Body of pancreas (tissue), 4 donors: Measurements from ENCODE around the gene ARRB1. TPM values are rescaled to one million over a fixed set of nuclear protein-coding genes. Genes with fewer than 3 reads are reported as not detected.
A peak's percentile ranks its signal among the peaks of the same experiment; 100 is the strongest.
"Not testable (repeated sequence)": the region's sequence is repeated elsewhere in the genome, so short reads cannot be mapped to it uniquely, and the experiment has no call there.

ENCODE experiments used
- ATAC-seq: fragments of 150-250 bp; one replicate; pipeline ENCODE4 v1.9.1; 2016
- DNase-seq, 4 donors: peaks; one replicate each; pipeline ENCODE4 v3.0.0-alpha.2; 2019
- H3K27ac ChIP-seq, 4 donors: fragments of 200-600 bp; sonication (generic); 1 replicate in 3 of 4; 2 replicates in 1 of 4; pipeline versions ENCODE4 v1.5.1 to v1.6.1; 2016 to 2019; ENCODE audit warnings: mild to moderate bottlenecking in 1 of 4, mixed read lengths in 1 of 4, moderate library complexity in 1 of 4
- H3K27me3 ChIP-seq, 2 donors: fragments of 200-600 bp; sonication (generic); one replicate each; pipeline ENCODE4 v1.6.0; 2016; ENCODE audit warnings: mild to moderate bottlenecking in 1 of 2
- H3K36me3 ChIP-seq, 2 donors: fragments of 200-600 bp; sonication (generic); replicated peaks in 1 of 2; 2 replicates each; pipeline ENCODE4 v1.5.1; 2016; ENCODE audit warnings: low read depth in 2 of 2; ENCODE audit not compliant: insufficient read depth in 1 of 2
- H3K4me1 ChIP-seq: fragments of 200-600 bp; sonication (generic); one replicate; pipeline ENCODE4 v1.6.0; 2016
- H3K4me3 ChIP-seq, 2 donors: fragments of 200-600 bp; sonication (generic); 1 replicate in 1 of 2; 2 replicates in 1 of 2; pipeline ENCODE4 v1.5.1; 2016 to 2019
- H3K9me3 ChIP-seq, 3 donors: fragments of 200-600 bp; sonication (generic); 1 replicate in 2 of 3; 2 replicates in 1 of 3; pipeline ENCODE4 v1.5.1; 2016
- POLR2A ChIP-seq, 3 donors: fragments of 450-650 bp; IDR thresholded peaks; one replicate each; pipeline ENCODE4 v1.6.1; 2016; ENCODE audit warnings: antibody characterized with exemption in 3 of 3, mild to moderate bottlenecking in 2 of 3
- WGBS, 2 donors: methylation state at CpG; one replicate each; pipeline ENCODE4 v1.1.5; 2017; 5-methylcytosine and 5-hydroxymethylcytosine counted together
- intact Hi-C: fragments of 100-400 bp; cut with DNase I; formaldehyde crosslinking; loops from one replicate; pipeline ENCODE4 v1.15.1; 2023
- total RNA-seq, 2 donors: library from RNA; depleted of rRNA; stranded (reverse); fragments of >200 nt; gene quantifications; one replicate each; pipeline ENCODE4 v1.1.0, GENCODE V29; 2016
- TF ChIP-seq, protein P1 (sequence below), 7 experiments: fragments of 450-650 bp in 4 of 7; fragments of 200-600 bp in 3 of 7; sonication (generic) in 3 of 7; IDR thresholded peaks; one replicate each; pipeline ENCODE4 v1.5.1; 2016 to 2019; ENCODE audit warnings: antibody characterized with exemption in 7 of 7

Gene ARRB1
- total RNA-seq, 2 donors from 2014 or later, result 41.0 to 54.1 TPM

DNA sequence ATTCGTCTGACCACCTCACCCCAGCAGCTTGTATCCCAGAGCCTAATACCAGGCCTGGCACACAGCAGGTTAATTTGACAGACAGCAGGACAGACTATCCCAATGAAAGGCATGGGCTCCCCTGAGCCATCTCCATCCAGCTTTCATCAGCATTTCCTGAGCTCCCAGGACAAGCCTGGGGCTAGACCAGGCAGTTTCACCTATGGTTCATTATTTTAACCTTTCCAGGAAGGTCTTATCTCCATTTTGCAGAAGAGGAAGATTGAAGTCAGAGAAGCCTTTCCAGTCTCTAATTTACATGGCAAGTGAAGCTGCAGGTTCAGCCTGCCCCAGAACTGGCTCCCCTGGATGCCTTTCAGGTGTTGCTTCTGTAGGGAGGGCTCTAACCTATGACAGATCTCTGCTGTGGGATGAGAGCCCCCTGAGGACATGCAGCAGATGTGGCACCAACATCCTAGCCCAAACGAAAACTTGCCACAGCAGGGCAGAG, 17.0 kb downstream of the ARRB1 start:
- H3K4me1 ChIP-seq, result peaks cover 49% of the 10 kb centered on the region

DNA sequence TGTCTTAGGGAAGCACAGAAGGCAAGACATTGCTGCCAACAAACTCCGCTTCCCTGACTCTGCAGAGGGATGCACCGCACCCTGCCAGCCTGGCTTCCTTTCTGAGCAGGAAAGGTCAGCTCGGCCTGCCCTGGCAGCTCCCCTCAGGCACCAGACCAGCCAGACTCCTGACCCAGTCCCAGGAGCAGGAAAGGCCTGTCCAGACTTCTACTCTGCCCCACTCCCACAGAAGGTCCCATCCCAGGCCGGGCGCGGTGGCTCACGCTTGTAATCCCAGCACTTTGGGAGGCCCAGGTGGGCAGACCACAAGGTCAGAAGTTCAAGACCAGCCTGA, 17.7 kb downstream of the ARRB1 start:
- 83 to 84% methylated on average over 3 to 7 of the region's 7 CpGs for WGBS, 2 donors
- no peak overlapping the region for H3K4me3 ChIP-seq
- intact Hi-C loops, result loop anchor here (5.0 kb wide), 1 partner anchor 49 kb away; no protein-coding TSS in a partner anchor
- no peak for ATAC-seq
- H3K9me3 ChIP-seq, result no peaks in the 10 kb centered on the region
- H3K4me1 ChIP-seq, result peaks cover 48% of the 10 kb centered on the region
- no peaks in the 10 kb centered on the region for H3K36me3 ChIP-seq
- DNase-seq, result no peak
- TF ChIP-seq, protein P1, sequence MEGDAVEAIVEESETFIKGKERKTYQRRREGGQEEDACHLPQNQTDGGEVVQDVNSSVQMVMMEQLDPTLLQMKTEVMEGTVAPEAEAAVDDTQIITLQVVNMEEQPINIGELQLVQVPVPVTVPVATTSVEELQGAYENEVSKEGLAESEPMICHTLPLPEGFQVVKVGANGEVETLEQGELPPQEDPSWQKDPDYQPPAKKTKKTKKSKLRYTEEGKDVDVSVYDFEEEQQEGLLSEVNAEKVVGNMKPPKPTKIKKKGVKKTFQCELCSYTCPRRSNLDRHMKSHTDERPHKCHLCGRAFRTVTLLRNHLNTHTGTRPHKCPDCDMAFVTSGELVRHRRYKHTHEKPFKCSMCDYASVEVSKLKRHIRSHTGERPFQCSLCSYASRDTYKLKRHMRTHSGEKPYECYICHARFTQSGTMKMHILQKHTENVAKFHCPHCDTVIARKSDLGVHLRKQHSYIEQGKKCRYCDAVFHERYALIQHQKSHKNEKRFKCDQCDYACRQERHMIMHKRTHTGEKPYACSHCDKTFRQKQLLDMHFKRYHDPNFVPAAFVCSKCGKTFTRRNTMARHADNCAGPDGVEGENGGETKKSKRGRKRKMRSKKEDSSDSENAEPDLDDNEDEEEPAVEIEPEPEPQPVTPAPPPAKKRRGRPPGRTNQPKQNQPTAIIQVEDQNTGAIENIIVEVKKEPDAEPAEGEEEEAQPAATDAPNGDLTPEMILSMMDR (IDR thresholded peaks at IDR 0.05), result no peak
- TF ChIP-seq POLR2A (IDR thresholded peaks at IDR 0.05), result no peak
- no peaks in the 10 kb centered on the region for H3K27me3 ChIP-seq
- H3K27ac ChIP-seq, result peak overlapping the region in 1 of 4 donors; percentile 21

More for the DNA sequence above, 17.0 kb downstream of the ARRB1 start:
- H3K27me3 ChIP-seq, result no peaks in the 10 kb centered on the region
- intact Hi-C loops, result loop anchor here (5.0 kb wide), 1 partner anchor 48 kb away; no protein-coding TSS in a partner anchor
- TF ChIP-seq POLR2A (IDR thresholded peaks at IDR 0.05), result no peak
- TF ChIP-seq, protein P1 (IDR thresholded peaks at IDR 0.05), result no peak
- DNase-seq, result no peak
- no peak overlapping the region for H3K27ac ChIP-seq
- H3K9me3 ChIP-seq, result no peaks in the 10 kb centered on the region
- 79 to 100% methylated on average over 2 of the region's 2 CpGs for WGBS, 2 donors
- ATAC-seq, result no peak
- no peak overlapping the region for H3K4me3 ChIP-seq
- H3K36me3 ChIP-seq, result no peaks in the 10 kb centered on the region

DNA sequence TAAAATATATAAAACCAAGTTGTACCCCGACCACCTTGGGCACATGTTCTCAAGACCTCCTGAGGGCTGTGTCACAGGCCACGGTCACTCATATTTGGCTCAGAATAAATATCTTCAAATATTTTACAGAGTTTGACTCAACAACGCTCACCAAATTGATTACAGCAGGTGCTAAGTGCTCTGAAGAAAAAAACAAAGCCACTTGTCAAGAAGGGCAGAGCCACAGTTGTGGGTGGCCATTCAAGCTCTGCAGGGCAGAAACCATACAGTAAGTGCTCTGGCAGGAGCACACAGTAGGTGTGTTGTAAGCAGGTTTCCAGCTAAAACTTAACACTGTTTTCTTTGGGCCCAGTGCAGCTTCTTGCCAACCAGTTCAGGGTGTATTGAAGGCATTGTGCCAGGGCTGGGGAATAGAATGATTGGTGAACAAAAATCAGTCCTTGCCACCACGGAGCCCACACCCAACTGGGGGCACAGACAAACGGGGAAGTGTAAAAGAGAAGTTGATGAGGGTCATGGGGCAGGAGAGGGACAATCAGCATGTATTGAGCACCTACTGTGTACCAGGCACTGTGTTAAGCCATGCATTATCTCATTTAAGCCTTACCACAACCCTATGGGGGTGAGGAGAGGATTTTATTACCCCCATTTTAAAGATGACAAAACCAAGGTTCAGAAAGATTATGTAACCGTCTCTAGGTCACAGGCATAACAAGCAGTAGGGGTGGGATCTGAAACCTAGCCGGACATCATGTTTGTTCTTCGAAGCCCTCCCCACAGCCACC, 18.2 kb downstream of the ARRB1 start:
- TF ChIP-seq, protein P1 (IDR thresholded peaks at IDR 0.05), result no peak
- no peak for TF ChIP-seq POLR2A (IDR thresholded peaks at IDR 0.05)
- ATAC-seq (no peak), DNase-seq (no peak)
- Histone ChIP-seq H3K4me1 (peaks cover 48% of the 10 kb centered on the region), H3K9me3 (no peaks in the 10 kb centered on the region), H3K27me3 (no peaks in the 10 kb centered on the region), H3K27ac (peak overlapping the region in 1 of 4 donors; percentile 21), H3K4me3 (no peak overlapping the region), H3K36me3 (no peaks in the 10 kb centered on the region)
- intact Hi-C loops, result loop anchor here (5.0 kb wide), 1 partner anchor 49 kb away; no protein-coding TSS in a partner anchor
- 65 to 67% methylated on average over 8 of the region's 8 CpGs for WGBS, 2 donors

DNA sequence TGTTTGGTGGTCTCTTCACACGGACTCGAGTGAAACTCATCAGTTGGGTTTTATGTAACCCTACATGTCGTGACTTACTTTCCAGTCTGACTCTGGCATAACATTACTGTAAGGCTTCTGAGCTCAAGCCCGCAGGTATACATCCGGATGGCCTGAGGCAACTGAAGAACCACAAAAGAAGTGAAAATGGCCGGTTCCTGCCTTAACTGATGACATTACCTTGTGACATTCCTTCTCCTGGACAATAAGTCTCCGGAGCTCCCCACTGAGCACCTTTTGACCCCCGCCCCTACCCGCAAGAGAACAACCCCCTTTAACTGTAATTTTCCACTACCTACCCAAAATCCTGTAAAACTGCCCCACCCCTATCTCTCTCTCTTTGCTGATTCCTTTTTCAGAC, 19.7 kb downstream of the ARRB1 start:
- H3K9me3 ChIP-seq, H3K4me3 ChIP-seq, ATAC-seq, H3K27me3 ChIP-seq, H3K36me3 ChIP-seq, DNase-seq, H3K27ac ChIP-seq: not testable (repeated sequence)
- peaks cover 37% of the 10 kb centered on the region for H3K4me1 ChIP-seq
- 92 to 99% methylated on average over 9 of the region's 9 CpGs for WGBS, 2 donors
- intact Hi-C loops, result loop anchor here (5.0 kb wide), 1 partner anchor 51 kb away; no protein-coding TSS in a partner anchor

- WGBS, 2 donors, result 94 to 97% methylated on average over 6 of the region's 6 CpGs
- peaks cover 41% of the 10 kb centered on the region for H3K4me1 ChIP-seq
- ATAC-seq, H3K9me3 ChIP-seq, H3K27me3 ChIP-seq, H3K4me3 ChIP-seq, DNase-seq, H3K36me3 ChIP-seq: not testable (repeated sequence)
- intact Hi-C loops, result loop anchor here (5.0 kb wide), 1 partner anchor 51 kb away; no protein-coding TSS in a partner anchor
- H3K27ac ChIP-seq, result peak overlapping the region in 2 of 4 donors; percentile 29 to 34
Measured at GRCh38 chr11:75331304-75331703, 20.2 kb downstream of the ARRB1 start.

DNA sequence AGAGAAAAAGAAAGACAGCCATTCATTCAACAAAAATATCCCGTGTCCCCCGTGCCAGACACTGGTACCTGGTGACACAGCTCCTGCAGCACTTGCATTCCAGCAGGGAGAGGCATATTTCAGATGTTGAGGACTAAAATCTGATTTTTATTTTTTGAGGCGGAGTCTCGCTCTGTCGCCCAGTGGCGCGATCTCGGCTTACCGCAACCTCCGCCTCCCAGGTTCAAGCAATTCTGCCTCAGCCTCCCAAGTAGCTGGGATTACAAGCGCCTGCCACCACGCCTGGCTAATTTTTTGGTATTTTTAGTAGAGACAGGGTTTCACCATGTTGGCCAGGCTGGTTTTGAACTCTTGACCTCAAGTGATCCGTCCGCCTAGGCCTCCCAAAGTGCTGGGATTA, 20.6 kb downstream of the ARRB1 start:
- not testable (repeated sequence) for H3K4me3 ChIP-seq, ATAC-seq, H3K27me3 ChIP-seq, DNase-seq, H3K36me3 ChIP-seq, H3K9me3 ChIP-seq
- intact Hi-C loops, result loop anchor here (5.0 kb wide), 1 partner anchor 51 kb away; no protein-coding TSS in a partner anchor
- peaks cover 45% of the 10 kb centered on the region for H3K4me1 ChIP-seq
- peak overlapping the region in 3 of 4 donors; percentile 29 to 65 (median 34) for H3K27ac ChIP-seq
- WGBS, 2 donors, result 91 to 95% methylated on average over 14 of the region's 14 CpGs
